Fibroblast of villous mesenchyme (primary cell): ENCODE measurements around the gene DCST1. TPM values are rescaled to one million over a fixed set of nuclear protein-coding genes. Genes with fewer than 3 reads are reported as not detected.

Experiments
- DNase-seq: peaks from one replicate; pipeline ENCODE4 v3.0.0-alpha.2; 2010; ENCODE audit warnings: low read depth
- H3K4me3 ChIP-seq: 2 replicates; pipeline ENCODE4 v1.5.1; 2011; ENCODE audit warnings: low read depth, mild to moderate bottlenecking, low read length
- CTCF ChIP-seq: IDR thresholded peaks from 2 replicates; pipeline ENCODE4 v1.5.1; 2012; ENCODE audit warnings: low read depth, mild to moderate bottlenecking, low read length; ENCODE audit not compliant: insufficient read depth
- total RNA-seq: library from RNA; depleted of rRNA; stranded (reverse); fragments of >200 nt; gene quantifications from 2 replicates; pipeline ENCODE4 v1.2.3, GENCODE V29; 2012

Gene DCST1
- total RNA-seq, 1 donor: not detected

- TF ChIP-seq CTCF: no peak
- no peak for DNase-seq
- H3K4me3 ChIP-seq: no peak overlapping the region
These were observed 23.3 kb upstream of the DCST1 start for GRCh38 chr1:155010211-155010918.

GRCh38 chr1:155011004-155011416 lies 22.6 kb upstream of the DCST1 start:
- no peak for DNase-seq
- H3K4me3 ChIP-seq: no peak overlapping the region

GRCh38 chr1:155011437-155012025 lies 22.1 kb upstream of the DCST1 start:
- no peak overlapping the region for H3K4me3 ChIP-seq
- no peak for DNase-seq
- no peak for TF ChIP-seq CTCF

More at GRCh38 chr1:155011004-155011416, 22.6 kb upstream of the DCST1 start:
- no peak for TF ChIP-seq CTCF

- no peak for TF ChIP-seq CTCF
- peak; percentile 86 for DNase-seq
- H3K4me3 ChIP-seq: no peak overlapping the region
These were observed 21.5 kb upstream of the DCST1 start for GRCh38 chr1:155012026-155012546.

GRCh38 chr1:155012776-155013602 lies 20.6 kb upstream of the DCST1 start:
- no peak overlapping the region for H3K4me3 ChIP-seq
- no peak for DNase-seq
- TF ChIP-seq CTCF: no peak

GRCh38 chr1:155013632-155014031 lies 20.0 kb upstream of the DCST1 start:
- DNase-seq: no peak
- H3K4me3 ChIP-seq: no peak overlapping the region
- TF ChIP-seq CTCF: no peak
